ENCODE results near the gene ABRAXAS1. TPM values are rescaled to one million over a fixed set of nuclear protein-coding genes. Genes with fewer than 3 reads are reported as not detected.

Gene ABRAXAS1
- total RNA-seq, result 26.9 and 27.2 TPM in 2 replicates
- long read RNA-seq, full-length matches to known transcripts, result 178 of 234 reads
- long read RNA-seq, partial matches to known transcripts, result 2 of 234 reads
- long read RNA-seq, other reads (novel, unspliced or antisense), result 54 of 234 reads

- Mint-ChIP-seq H3K27ac (peak within 1 kb of the TSS; percentile 92), H3K36me3 (ENCODE audit: insufficient read depth) (peaks cover 2% of the 10 kb centered on the region), H3K4me1 (ENCODE audit: low read depth) (peaks cover 8% of the 10 kb centered on the region), H3K9me3 (ENCODE audit: low read depth) (no peaks in the 10 kb centered on the region), H3K27me3 (no peaks in the 10 kb centered on the region), H3K4me3 (ENCODE audit: low read depth) (peak within 1 kb of the TSS; percentile 95)
- peak; percentile 90 for DNase-seq (ENCODE audit: low spot score, unreplicated experiment)
- TF ChIP-seq, protein P1, sequence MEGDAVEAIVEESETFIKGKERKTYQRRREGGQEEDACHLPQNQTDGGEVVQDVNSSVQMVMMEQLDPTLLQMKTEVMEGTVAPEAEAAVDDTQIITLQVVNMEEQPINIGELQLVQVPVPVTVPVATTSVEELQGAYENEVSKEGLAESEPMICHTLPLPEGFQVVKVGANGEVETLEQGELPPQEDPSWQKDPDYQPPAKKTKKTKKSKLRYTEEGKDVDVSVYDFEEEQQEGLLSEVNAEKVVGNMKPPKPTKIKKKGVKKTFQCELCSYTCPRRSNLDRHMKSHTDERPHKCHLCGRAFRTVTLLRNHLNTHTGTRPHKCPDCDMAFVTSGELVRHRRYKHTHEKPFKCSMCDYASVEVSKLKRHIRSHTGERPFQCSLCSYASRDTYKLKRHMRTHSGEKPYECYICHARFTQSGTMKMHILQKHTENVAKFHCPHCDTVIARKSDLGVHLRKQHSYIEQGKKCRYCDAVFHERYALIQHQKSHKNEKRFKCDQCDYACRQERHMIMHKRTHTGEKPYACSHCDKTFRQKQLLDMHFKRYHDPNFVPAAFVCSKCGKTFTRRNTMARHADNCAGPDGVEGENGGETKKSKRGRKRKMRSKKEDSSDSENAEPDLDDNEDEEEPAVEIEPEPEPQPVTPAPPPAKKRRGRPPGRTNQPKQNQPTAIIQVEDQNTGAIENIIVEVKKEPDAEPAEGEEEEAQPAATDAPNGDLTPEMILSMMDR (IDR thresholded peaks at IDR 0.05; ENCODE audit: unreplicated experiment), result no peak
Observed at GRCh38 chr4:83484500-83485461, at the start of gene ABRAXAS1. ABRAXAS1 (minus strand) TSS chr4:83485100; CDS start chr4:83485072, 28 bp downstream.

DNA sequence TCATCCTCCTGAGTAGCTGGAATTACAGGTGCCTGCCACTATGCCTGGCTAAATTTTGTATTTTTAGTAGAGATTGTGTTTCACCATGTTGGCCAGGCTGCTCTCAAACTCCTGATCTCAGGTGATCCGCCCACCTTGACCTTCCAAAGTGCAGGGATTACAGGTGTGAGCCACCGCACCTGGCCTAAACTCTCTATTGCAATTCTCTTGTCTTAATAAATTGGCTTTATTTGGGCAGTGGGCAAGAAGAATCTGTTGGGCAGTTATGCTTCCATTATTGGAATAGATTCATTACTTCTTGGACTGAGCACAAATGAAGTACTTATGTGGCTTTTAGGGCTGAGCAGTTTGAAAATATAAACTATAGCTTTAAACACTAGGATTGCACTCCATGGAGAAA lies 42.8 kb upstream of the ABRAXAS1 start:
- TF ChIP-seq, protein P1 (IDR thresholded peaks at IDR 0.05; ENCODE audit: unreplicated experiment), result no peak
- H3K36me3 Mint-ChIP-seq (ENCODE audit: insufficient read depth), result no peaks in the 10 kb centered on the region
- H3K4me3 Mint-ChIP-seq (ENCODE audit: low read depth), result no peak overlapping the region
- DNase-seq (ENCODE audit: low spot score, unreplicated experiment), result no peak
- H3K27ac Mint-ChIP-seq, result no peak overlapping the region
- H3K4me1 Mint-ChIP-seq (ENCODE audit: low read depth), result no peaks in the 10 kb centered on the region
- H3K9me3 Mint-ChIP-seq (ENCODE audit: low read depth), result no peaks in the 10 kb centered on the region
- H3K27me3 Mint-ChIP-seq, result peaks cover 12% of the 10 kb centered on the region

GRCh38 chr4:83522239-83522638 lies 37.3 kb upstream of the ABRAXAS1 start:
- Mint-ChIP-seq H3K4me3 (ENCODE audit: low read depth) (no peak overlapping the region), H3K27ac (no peak overlapping the region), H3K27me3 (no peaks in the 10 kb centered on the region), H3K36me3 (ENCODE audit: insufficient read depth) (no peaks in the 10 kb centered on the region), H3K9me3 (ENCODE audit: low read depth) (no peaks in the 10 kb centered on the region), H3K4me1 (ENCODE audit: low read depth) (no peaks in the 10 kb centered on the region)
- TF ChIP-seq, protein P1 (IDR thresholded peaks at IDR 0.05; ENCODE audit: unreplicated experiment), result no peak
- DNase-seq (ENCODE audit: low spot score, unreplicated experiment), result no peak

DNA sequence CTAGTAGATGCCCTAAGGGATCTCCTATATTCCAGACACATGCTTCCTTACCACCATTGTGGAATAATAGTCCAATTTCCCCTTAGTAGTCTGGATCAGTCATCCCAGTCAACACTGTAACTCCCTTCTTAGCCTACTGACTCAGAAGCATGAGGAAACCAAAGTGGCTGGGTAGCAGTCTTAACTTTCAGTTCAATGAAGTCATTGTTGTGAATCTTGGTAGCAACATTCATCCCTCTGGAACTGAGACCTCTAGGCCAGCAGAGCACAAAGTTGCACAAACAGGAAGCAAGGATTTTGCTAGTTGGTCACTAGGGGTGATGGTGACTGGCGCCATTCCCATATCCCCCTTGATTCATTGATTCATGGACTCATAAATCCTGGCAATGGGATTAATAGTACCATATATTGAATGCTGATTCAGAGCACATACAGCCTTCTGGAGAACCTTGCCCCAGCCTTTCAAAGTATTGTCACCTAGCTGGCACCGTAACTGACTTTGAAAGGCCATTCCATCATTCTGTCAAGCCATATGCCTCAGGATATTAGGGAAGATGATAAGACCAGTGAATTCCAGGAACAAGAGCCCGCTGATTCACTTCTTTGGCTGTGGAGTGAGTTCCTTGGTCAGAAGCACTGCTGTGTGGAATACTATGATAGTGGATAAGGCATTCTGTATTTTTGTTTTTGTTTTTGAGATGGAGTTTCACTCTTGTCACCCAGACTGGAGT lies 31.3 kb upstream of the ABRAXAS1 start:
- Mint-ChIP-seq H3K27ac (no peak overlapping the region), H3K4me3 (ENCODE audit: low read depth) (no peak overlapping the region), H3K36me3 (ENCODE audit: insufficient read depth) (no peaks in the 10 kb centered on the region), H3K27me3 (no peaks in the 10 kb centered on the region), H3K9me3 (ENCODE audit: low read depth) (no peaks in the 10 kb centered on the region), H3K4me1 (ENCODE audit: low read depth) (no peaks in the 10 kb centered on the region)
- no peak for DNase-seq (ENCODE audit: low spot score, unreplicated experiment)
- TF ChIP-seq, protein P1 (IDR thresholded peaks at IDR 0.05; ENCODE audit: unreplicated experiment), result no peak

GRCh38 chr4:83510442-83510841 lies 25.5 kb upstream of the ABRAXAS1 start:
- Mint-ChIP-seq H3K9me3 (ENCODE audit: low read depth) (peaks cover 9% of the 10 kb centered on the region), H3K36me3 (ENCODE audit: insufficient read depth) (no peaks in the 10 kb centered on the region), H3K4me1 (ENCODE audit: low read depth) (no peaks in the 10 kb centered on the region), H3K4me3 (ENCODE audit: low read depth) (no peak overlapping the region), H3K27ac (no peak overlapping the region), H3K27me3 (peaks cover 1% of the 10 kb centered on the region)
- DNase-seq (ENCODE audit: low spot score, unreplicated experiment), result no peak
- TF ChIP-seq, protein P1 (IDR thresholded peaks at IDR 0.05; ENCODE audit: unreplicated experiment), result no peak

Data from progenitor cell of endocrine pancreas (in vitro differentiated cells).